ENCODE measurements around the gene IL17C. TPM values are rescaled to one million over a fixed set of nuclear protein-coding genes. Genes with fewer than 3 reads are reported as not detected.

Gene IL17C
- total RNA-seq, 4 donors from 2014 or later = not detected

GRCh38 chr16:88599825-88600538, 38.4 kb upstream of the IL17C start:
- no peak for TF ChIP-seq CTCF (IDR thresholded peaks at IDR 0.05)
- DNase-seq (ENCODE audit: low spot score) (no peak), ATAC-seq (ENCODE audit: low FRiP score) (no peak)

DNA sequence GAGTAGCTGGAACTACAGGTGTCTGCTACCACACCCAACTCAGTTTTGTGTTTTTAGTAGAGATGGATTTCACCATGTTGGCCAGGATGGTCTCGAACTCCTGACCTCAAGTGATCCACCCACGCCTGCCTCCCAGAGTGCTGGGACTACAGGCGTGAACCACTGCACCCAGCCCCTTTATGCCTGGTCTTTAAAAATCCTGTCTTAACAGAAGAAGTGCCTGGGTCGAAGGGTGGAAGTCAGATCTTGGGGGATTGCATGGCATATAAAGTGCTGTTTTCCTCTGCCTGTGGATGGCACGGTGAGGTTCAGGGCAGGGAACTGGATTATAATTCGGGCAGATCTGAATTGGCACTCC, 37.9 kb upstream of the IL17C start:
- DNase-seq (ENCODE audit: low spot score) = no peak
- no peak for TF ChIP-seq CTCF (IDR thresholded peaks at IDR 0.05)

GRCh38 chr16:88601313-88602036, 36.9 kb upstream of the IL17C start:
- ATAC-seq (ENCODE audit: low FRiP score) = no peak
- no peak for TF ChIP-seq CTCF (IDR thresholded peaks at IDR 0.05)
- DNase-seq (ENCODE audit: low spot score) = no peak

More for the DNA sequence above, 37.9 kb upstream of the IL17C start:
- ATAC-seq (ENCODE audit: low FRiP score) = no peak

DNA sequence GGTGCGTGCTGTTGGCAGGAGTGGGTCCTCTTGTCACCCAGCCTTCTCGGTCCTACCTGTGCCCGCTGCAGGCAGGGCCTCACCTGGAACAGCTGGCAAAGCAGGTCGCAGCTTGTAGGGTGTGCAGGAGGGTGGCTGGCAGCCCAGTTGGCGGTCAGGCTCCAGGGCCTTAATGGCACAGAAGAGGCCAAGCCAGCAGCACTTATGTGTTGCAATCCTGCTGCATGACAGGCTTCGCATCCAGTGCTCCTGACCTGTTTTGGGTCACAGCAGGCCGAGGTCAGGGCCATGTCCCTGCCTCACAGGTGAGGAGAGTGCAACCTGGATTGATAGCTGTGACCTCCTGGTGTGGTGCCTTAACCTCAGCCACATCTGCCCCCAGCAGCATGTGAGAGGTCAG, 36.3 kb upstream of the IL17C start:
- DNase-seq (ENCODE audit: low spot score) (no peak), ATAC-seq (ENCODE audit: low FRiP score) (no peak)
- TF ChIP-seq CTCF (IDR thresholded peaks at IDR 0.05) = no peak

- DNase-seq (ENCODE audit: low spot score) (no peak), ATAC-seq (ENCODE audit: low FRiP score) (no peak)
- TF ChIP-seq CTCF (IDR thresholded peaks at IDR 0.05) = no peak
These were observed 32.9 kb upstream of the IL17C start for GRCh38 chr16:88605186-88606147.

DNA sequence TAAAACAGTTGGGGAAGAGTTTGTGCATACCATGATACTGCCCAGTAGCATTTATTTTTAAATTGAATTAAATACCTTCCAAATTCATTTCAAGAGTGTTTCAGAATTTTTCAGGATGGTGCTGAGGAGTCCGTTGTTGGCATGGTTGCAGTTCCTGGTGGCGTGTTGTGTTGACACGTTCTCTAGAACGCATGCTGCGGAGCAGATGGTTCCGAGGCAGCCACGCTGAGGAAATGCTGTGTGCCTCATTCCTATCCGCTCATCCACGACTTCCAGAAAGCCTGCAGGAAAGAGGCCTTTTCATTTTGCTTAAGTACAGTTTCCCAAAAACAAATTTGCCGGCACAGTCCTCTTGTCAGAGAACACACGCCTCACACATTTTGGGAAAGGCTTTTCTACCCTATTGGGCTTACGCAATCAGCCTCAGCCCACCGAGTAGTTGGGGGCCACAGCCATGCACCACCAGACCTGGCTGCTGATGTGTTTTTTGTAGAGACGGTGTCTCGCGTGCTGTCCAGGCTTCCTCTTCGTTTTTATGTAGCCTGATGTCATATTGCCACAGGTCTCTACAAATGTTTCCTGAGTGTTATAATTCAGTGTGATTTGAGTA, 32.1 kb upstream of the IL17C start:
- ATAC-seq (ENCODE audit: low FRiP score) (no peak), DNase-seq (ENCODE audit: low spot score) (no peak)
- no peak for TF ChIP-seq CTCF (IDR thresholded peaks at IDR 0.05)

All from omental fat pad (tissue), 4 donors.